ENCODE measurements around the gene OR10D3. TPM values are rescaled to one million over a fixed set of nuclear protein-coding genes. Genes with fewer than 3 reads are reported as not detected.

Gene OR10D3
- polyA plus RNA-seq, 1 of the 3 experiments (the other 2 are of a cell fraction) = not detected

- Histone ChIP-seq H3F3A (replicated peaks; ENCODE audit: insufficient read depth) (no peaks in the 10 kb centered on the region), H3K4me1 (ENCODE audit: control insufficient read depth in 1 of 2, insufficient read depth in 2 of 2, low read depth in 1 of 2, low read length in 1 of 2) (no peaks in the 10 kb centered on the region), H3K9me3 (no peaks in the 10 kb centered on the region), H3K4me3 (ENCODE audit: low read depth in 2 of 2, low read length in 1 of 2) (no peak overlapping the region), H3K9me2 (no peaks in the 10 kb centered on the region), H3K36me3 (replicated peaks in 1 of 2; ENCODE audit: control insufficient read depth in 1 of 2, insufficient read depth in 2 of 2, low read length in 1 of 2) (no peaks in the 10 kb centered on the region), H3K27me3 (ENCODE audit: insufficient read depth) (no peaks in the 10 kb centered on the region), H3K79me2 (ENCODE audit: insufficient read depth) (no peaks in the 10 kb centered on the region), H3K9ac (no peak overlapping the region), H3K27ac (ENCODE audit: low read depth in 2 of 2, low read length in 1 of 2) (no peak overlapping the region), H2AFZ (ENCODE audit: low read depth) (no peak overlapping the region), H4K20me1 (ENCODE audit: insufficient read depth) (no peaks in the 10 kb centered on the region), H3K4me2 (no peak overlapping the region)
- DNase-seq = no peak
- 11% methylated on average over 3 of the region's 5 CpGs for WGBS (ENCODE audit: low lambda C conversion rate)
- ChIA-PET CTCF (interaction anchor here (3.9 kb wide), 1 partner anchor 80 kb away, joined by 14 read pairs; no protein-coding TSS in a partner anchor), POLR2A (no interaction called here)
- TF ChIP-seq MEF2A (IDR thresholded peaks at IDR 0.05; ENCODE audit: borderline replicate concordance, low read depth) = no peak
Measured at GRCh38 chr11:124150684-124151083, 32.5 kb upstream of the OR10D3 start.

- POLR2A ChIA-PET = no interaction called here
- Histone ChIP-seq H4K20me1 (ENCODE audit: insufficient read depth) (no peaks in the 10 kb centered on the region), H3K36me3 (replicated peaks in 1 of 2; ENCODE audit: control insufficient read depth in 1 of 2, insufficient read depth in 2 of 2, low read length in 1 of 2) (no peaks in the 10 kb centered on the region), H3K4me1 (ENCODE audit: control insufficient read depth in 1 of 2, insufficient read depth in 2 of 2, low read depth in 1 of 2, low read length in 1 of 2) (no peaks in the 10 kb centered on the region), H3K9me2 (no peaks in the 10 kb centered on the region), H2AFZ (ENCODE audit: low read depth) (no peak overlapping the region), H3F3A (replicated peaks; ENCODE audit: insufficient read depth) (no peaks in the 10 kb centered on the region), H3K79me2 (ENCODE audit: insufficient read depth) (no peaks in the 10 kb centered on the region), H3K9ac (no peak overlapping the region), H3K4me3 (ENCODE audit: low read depth in 2 of 2, low read length in 1 of 2) (no peak overlapping the region), H3K9me3 (no peaks in the 10 kb centered on the region), H3K27ac (ENCODE audit: low read depth in 2 of 2, low read length in 1 of 2) (no peak overlapping the region), H3K27me3 (ENCODE audit: insufficient read depth) (no peaks in the 10 kb centered on the region), H3K4me2 (no peak overlapping the region)
- WGBS (ENCODE audit: low lambda C conversion rate) = 36% methylated on average over 3 of the region's 3 CpGs
- no peak for TF ChIP-seq MXI1 (IDR thresholded peaks at IDR 0.05; ENCODE audit: low read depth, low read length)
- TF ChIP-seq YY1 (IDR thresholded peaks at IDR 0.05; ENCODE audit: low read depth) = no peak
- no peak for TF ChIP-seq POLR2AphosphoS5 (IDR thresholded peaks at IDR 0.05; ENCODE audit: low read depth, low read length)
- TF ChIP-seq, protein P1, sequence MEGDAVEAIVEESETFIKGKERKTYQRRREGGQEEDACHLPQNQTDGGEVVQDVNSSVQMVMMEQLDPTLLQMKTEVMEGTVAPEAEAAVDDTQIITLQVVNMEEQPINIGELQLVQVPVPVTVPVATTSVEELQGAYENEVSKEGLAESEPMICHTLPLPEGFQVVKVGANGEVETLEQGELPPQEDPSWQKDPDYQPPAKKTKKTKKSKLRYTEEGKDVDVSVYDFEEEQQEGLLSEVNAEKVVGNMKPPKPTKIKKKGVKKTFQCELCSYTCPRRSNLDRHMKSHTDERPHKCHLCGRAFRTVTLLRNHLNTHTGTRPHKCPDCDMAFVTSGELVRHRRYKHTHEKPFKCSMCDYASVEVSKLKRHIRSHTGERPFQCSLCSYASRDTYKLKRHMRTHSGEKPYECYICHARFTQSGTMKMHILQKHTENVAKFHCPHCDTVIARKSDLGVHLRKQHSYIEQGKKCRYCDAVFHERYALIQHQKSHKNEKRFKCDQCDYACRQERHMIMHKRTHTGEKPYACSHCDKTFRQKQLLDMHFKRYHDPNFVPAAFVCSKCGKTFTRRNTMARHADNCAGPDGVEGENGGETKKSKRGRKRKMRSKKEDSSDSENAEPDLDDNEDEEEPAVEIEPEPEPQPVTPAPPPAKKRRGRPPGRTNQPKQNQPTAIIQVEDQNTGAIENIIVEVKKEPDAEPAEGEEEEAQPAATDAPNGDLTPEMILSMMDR (IDR thresholded peaks at IDR 0.05) = peak; percentile 29; the same call in 1 of the 2 replicates
- TF ChIP-seq SMC3 (IDR thresholded peaks at IDR 0.05; ENCODE audit: low read depth, low read length) = no peak
- TF ChIP-seq NFIC (IDR thresholded peaks at IDR 0.05; ENCODE audit: borderline replicate concordance) = no peak
- TF ChIP-seq MAX (IDR thresholded peaks at IDR 0.05; ENCODE audit: low read depth) = no peak
- CTCF ChIA-PET = interaction anchor here (0.6 to 3.9 kb wide), 2 partner anchors 82 to 84 kb away, joined by 3 to 14 read pairs; no protein-coding TSS in a partner anchor
- DNase-seq = no peak
Measured at GRCh38 chr11:124152770-124153407, 30.3 kb upstream of the OR10D3 start.

DNA sequence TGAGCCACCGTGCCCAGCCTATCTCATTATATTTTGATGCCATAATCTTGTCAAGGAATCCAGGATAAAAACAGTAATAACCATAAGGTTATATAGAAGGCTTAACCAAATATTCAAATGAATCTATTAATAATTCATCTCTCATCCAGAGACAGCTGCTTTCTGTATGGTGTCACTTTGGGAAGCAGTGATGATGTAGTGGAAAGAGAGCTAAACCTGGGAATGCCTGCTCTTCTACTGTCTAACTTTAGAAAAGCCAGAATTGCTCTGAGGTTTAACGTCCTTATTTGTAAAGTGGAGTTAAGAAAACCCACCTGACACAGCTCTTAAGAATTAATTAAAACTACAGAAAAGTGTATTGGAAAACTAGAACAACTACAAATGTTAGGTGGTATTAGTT is 29.3 kb upstream of the OR10D3 start:
- WGBS (ENCODE audit: low lambda C conversion rate) = 0% methylated on average over 2 of the region's 2 CpGs
- H3K36me3 ChIP-seq (replicated peaks in 1 of 2; ENCODE audit: control insufficient read depth in 1 of 2, insufficient read depth in 2 of 2, low read length in 1 of 2) = no peaks in the 10 kb centered on the region
- H4K20me1 ChIP-seq (ENCODE audit: insufficient read depth) = no peaks in the 10 kb centered on the region
- no peak overlapping the region for H3K9ac ChIP-seq
- ChIA-PET CTCF (interaction anchor here (0.6 to 3.9 kb wide), 2 partner anchors 83 to 85 kb away, joined by 3 to 14 read pairs; no protein-coding TSS in a partner anchor), POLR2A (no interaction called here)
- no peaks in the 10 kb centered on the region for H3K79me2 ChIP-seq (ENCODE audit: insufficient read depth)
- H3K9me2 ChIP-seq = no peaks in the 10 kb centered on the region
- no peak for DNase-seq
- no peak for TF ChIP-seq GATA2 (CRISPR knock-in tag; IDR thresholded peaks at IDR 0.05)
- TF ChIP-seq FOSL2 (IDR thresholded peaks at IDR 0.05; ENCODE audit: borderline replicate concordance, low read depth) = no peak
- TF ChIP-seq EZH2phosphoT487 (IDR thresholded peaks at IDR 0.05; ENCODE audit: borderline replicate concordance, low read depth) = no peak
- TF ChIP-seq, protein P2, sequence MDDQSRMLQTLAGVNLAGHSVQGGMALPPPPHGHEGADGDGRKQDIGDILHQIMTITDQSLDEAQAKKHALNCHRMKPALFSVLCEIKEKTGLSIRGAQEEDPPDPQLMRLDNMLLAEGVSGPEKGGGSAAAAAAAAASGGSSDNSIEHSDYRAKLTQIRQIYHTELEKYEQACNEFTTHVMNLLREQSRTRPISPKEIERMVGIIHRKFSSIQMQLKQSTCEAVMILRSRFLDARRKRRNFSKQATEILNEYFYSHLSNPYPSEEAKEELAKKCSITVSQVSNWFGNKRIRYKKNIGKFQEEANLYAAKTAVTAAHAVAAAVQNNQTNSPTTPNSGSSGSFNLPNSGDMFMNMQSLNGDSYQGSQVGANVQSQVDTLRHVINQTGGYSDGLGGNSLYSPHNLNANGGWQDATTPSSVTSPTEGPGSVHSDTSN (IDR thresholded peaks at IDR 0.05) = no peak
- TF ChIP-seq GABPA (IDR thresholded peaks at IDR 0.05; ENCODE audit: low read depth) = no peak
- TF ChIP-seq TEAD4 (IDR thresholded peaks at IDR 0.05; ENCODE audit: borderline replicate concordance, insufficient read depth) = no peak
- TF ChIP-seq FOXM1 (IDR thresholded peaks at IDR 0.05; ENCODE audit: low read depth) = no peak
- no peak for TF ChIP-seq MEF2A (IDR thresholded peaks at IDR 0.05; ENCODE audit: borderline replicate concordance, low read depth)
- TF ChIP-seq POLR2AphosphoS5 (IDR thresholded peaks at IDR 0.05; ENCODE audit: low read depth, low read length) = no peak
- TF ChIP-seq YY1 (IDR thresholded peaks at IDR 0.05; ENCODE audit: low read depth) = no peak
- TF ChIP-seq, protein P1 (IDR thresholded peaks at IDR 0.05) = no peak
- no peak for TF ChIP-seq TAF1 (IDR thresholded peaks at IDR 0.05; ENCODE audit: borderline replicate concordance, low read depth, low read length)
- H3K9me3 ChIP-seq = no peaks in the 10 kb centered on the region
- no peak overlapping the region for H3K27ac ChIP-seq (ENCODE audit: low read depth in 2 of 2, low read length in 1 of 2)
- H2AFZ ChIP-seq (ENCODE audit: low read depth) = no peak overlapping the region
- no peaks in the 10 kb centered on the region; the same call in 1 of the 2 replicates for H3K27me3 ChIP-seq (ENCODE audit: insufficient read depth)
- no peak overlapping the region for H3K4me3 ChIP-seq (ENCODE audit: low read depth in 2 of 2, low read length in 1 of 2)
- H3K4me2 ChIP-seq = no peak overlapping the region
- H3F3A ChIP-seq (replicated peaks; ENCODE audit: insufficient read depth) = no peaks in the 10 kb centered on the region
- H3K4me1 ChIP-seq (ENCODE audit: control insufficient read depth in 1 of 2, insufficient read depth in 2 of 2, low read depth in 1 of 2, low read length in 1 of 2) = no peaks in the 10 kb centered on the region

All from SK-N-SH (cell line).